Measurements from ENCODE around the gene PLSCR5. TPM values are rescaled to one million over a fixed set of nuclear protein-coding genes. Genes with fewer than 3 reads are reported as not detected.

The PLSCR5 gene
- total RNA-seq, 1 donor from 2014 or later = not detected

GRCh38 chr3:146536681-146537080 lies 68.5 kb downstream of the PLSCR5 start:
- H3K27me3 ChIP-seq (ENCODE audit: control insufficient read depth, insufficient read depth, low read length) = no peaks in the 10 kb centered on the region
- no peak for DNase-seq (ENCODE audit: low read depth)
- no peaks in the 10 kb centered on the region for H3K36me3 ChIP-seq (ENCODE audit: control insufficient read depth, insufficient read depth, low read length)
- H3K4me3 ChIP-seq (ENCODE audit: low read depth, low read length) = no peak overlapping the region
- TF ChIP-seq, protein P1, sequence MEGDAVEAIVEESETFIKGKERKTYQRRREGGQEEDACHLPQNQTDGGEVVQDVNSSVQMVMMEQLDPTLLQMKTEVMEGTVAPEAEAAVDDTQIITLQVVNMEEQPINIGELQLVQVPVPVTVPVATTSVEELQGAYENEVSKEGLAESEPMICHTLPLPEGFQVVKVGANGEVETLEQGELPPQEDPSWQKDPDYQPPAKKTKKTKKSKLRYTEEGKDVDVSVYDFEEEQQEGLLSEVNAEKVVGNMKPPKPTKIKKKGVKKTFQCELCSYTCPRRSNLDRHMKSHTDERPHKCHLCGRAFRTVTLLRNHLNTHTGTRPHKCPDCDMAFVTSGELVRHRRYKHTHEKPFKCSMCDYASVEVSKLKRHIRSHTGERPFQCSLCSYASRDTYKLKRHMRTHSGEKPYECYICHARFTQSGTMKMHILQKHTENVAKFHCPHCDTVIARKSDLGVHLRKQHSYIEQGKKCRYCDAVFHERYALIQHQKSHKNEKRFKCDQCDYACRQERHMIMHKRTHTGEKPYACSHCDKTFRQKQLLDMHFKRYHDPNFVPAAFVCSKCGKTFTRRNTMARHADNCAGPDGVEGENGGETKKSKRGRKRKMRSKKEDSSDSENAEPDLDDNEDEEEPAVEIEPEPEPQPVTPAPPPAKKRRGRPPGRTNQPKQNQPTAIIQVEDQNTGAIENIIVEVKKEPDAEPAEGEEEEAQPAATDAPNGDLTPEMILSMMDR (IDR thresholded peaks at IDR 0.05; ENCODE audit: insufficient read depth, low read length, poor library complexity, severe bottlenecking) = no peak

Other genes with a start within 250 kb of the PLSCR5 start
- gene PLSCR2, start 135.8 kb downstream of the PLSCR5 start, total RNA-seq = 0.62 TPM in 1 of 2 replicates, not detected in the other
- 77.7 and 235 TPM in 2 replicates for gene PLSCR1, start 60.7 kb downstream of the PLSCR5 start, total RNA-seq